Thymus (tissue), 11 donors: Measurements from ENCODE around the gene SIGLEC6. TPM values are rescaled to one million over a fixed set of nuclear protein-coding genes. Genes with fewer than 3 reads are reported as not detected.

Source experiments
- DNase-seq, 9 donors: peaks; one replicate each; pipeline ENCODE4 v3.0.0-alpha.2; 2013; ENCODE audit warnings: low spot score in 9 of 9, low read depth in 6 of 9, missing footprints in 1 of 9
- H3K27ac ChIP-seq, 2 donors: one replicate each; pipeline ENCODE4 v1.5.1; 2013; ENCODE audit warnings: control low read depth in 1 of 2, low read depth in 1 of 2, low read length in 1 of 2, mild to moderate bottlenecking in 1 of 2, moderate library complexity in 1 of 2
- H3K27me3 ChIP-seq, 2 donors: one replicate each; pipeline ENCODE4 v1.5.1; 2013; ENCODE audit warnings: low read length in 1 of 2; ENCODE audit not compliant: control insufficient read depth in 2 of 2, insufficient read depth in 1 of 2
- H3K36me3 ChIP-seq, 2 donors: one replicate each; pipeline ENCODE4 v1.5.1; 2013; ENCODE audit warnings: low read length in 1 of 2, mild to moderate bottlenecking in 1 of 2, moderate library complexity in 1 of 2; ENCODE audit not compliant: control insufficient read depth in 2 of 2, insufficient read depth in 2 of 2
- H3K4me1 ChIP-seq, 2 donors: one replicate each; pipeline ENCODE4 v1.5.1; 2013; ENCODE audit warnings: low read length in 2 of 2; ENCODE audit not compliant: control insufficient read depth in 2 of 2, insufficient read depth in 2 of 2
- H3K4me3 ChIP-seq, 2 donors: one replicate each; pipeline ENCODE4 v1.5.1; 2013; ENCODE audit warnings: low read length in 2 of 2, control low read depth in 1 of 2, mild to moderate bottlenecking in 1 of 2
- H3K9me3 ChIP-seq, 2 donors: one replicate each; pipeline ENCODE4 v1.5.1; 2013; ENCODE audit warnings: low read length in 1 of 2, mild to moderate bottlenecking in 1 of 2; ENCODE audit not compliant: control insufficient read depth in 2 of 2, insufficient read depth in 1 of 2
- WGBS: extraction: QIAGEN DNeasy Blood & Tissue Kit; methylation state at CpG from one replicate; pipeline ENCODE4 v1.1.7; 2013; 5-methylcytosine and 5-hydroxymethylcytosine counted together
- polyA plus RNA-seq: library from polyadenylated mRNA; stranded (reverse); fragments of 200-250 nt; gene quantifications from one replicate; pipeline ENCODE4 v1.2.3, GENCODE V29; 2013
- total RNA-seq: library from RNA; stranded (reverse); fragments of 120-200 nt; gene quantifications from one replicate; pipeline ENCODE4 v1.2.4, GENCODE V29; 2013
- donor health status: healthy.

SIGLEC6 gene
- total and polyA plus RNA-seq, 2 donors, result 0.27 to 0.28 TPM

GRCh38 chr19:51567583-51567982 is 36.1 kb upstream of the SIGLEC6 start:
- H3K4me1 ChIP-seq, result peaks cover 10% of the 10 kb centered on the region in 2 donors
- no peak overlapping the region for H3K27ac ChIP-seq
- no peaks in the 10 kb centered on the region for H3K36me3 ChIP-seq
- H3K27me3 ChIP-seq, result peaks cover 3 to 7% of the 10 kb centered on the region in 2 donors
- no peak for DNase-seq
- no peaks in the 10 kb centered on the region for H3K9me3 ChIP-seq
- no peak overlapping the region for H3K4me3 ChIP-seq
- 95% methylated on average over 4 of the region's 4 CpGs for WGBS

DNA sequence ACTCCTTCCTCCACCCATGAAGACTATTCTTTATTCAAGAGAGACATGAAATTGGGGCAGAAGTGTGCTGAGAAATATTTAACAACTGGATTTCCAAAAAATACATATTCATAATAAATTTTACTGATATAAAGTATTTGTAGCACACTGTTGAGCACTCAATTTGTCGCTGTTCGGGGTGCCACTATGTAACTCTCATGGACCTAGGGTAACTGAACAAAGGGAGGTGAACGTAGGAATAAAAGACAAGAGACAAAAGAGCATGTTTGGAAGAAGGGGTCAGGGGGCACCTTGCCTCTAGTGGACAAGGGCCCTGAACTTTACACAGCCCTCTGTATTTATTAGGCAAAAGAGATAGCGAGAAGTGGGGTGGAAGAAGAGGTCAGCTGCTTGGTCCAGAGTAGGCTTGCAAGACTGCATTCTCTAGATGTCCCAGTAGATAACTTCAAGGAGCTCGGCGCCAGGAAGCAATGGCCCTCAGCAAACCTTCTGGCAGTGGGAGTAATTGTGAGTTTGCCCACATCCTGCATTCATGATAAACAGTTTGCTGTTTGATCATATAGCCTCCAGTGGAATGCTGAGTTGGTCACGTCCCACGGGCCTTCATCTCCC is 35.1 kb upstream of the SIGLEC6 start:
- DNase-seq, result no peak
- peaks cover 3 to 7% of the 10 kb centered on the region in 2 donors for H3K27me3 ChIP-seq
- no peaks in the 10 kb centered on the region for H3K9me3 ChIP-seq
- H3K36me3 ChIP-seq, result no peaks in the 10 kb centered on the region
- WGBS, result 73% methylated on average over 8 of the region's 8 CpGs
- H3K4me3 ChIP-seq, result no peak overlapping the region
- no peak overlapping the region for H3K27ac ChIP-seq
- peaks cover 1 to 4% of the 10 kb centered on the region in 2 donors for H3K4me1 ChIP-seq

DNA sequence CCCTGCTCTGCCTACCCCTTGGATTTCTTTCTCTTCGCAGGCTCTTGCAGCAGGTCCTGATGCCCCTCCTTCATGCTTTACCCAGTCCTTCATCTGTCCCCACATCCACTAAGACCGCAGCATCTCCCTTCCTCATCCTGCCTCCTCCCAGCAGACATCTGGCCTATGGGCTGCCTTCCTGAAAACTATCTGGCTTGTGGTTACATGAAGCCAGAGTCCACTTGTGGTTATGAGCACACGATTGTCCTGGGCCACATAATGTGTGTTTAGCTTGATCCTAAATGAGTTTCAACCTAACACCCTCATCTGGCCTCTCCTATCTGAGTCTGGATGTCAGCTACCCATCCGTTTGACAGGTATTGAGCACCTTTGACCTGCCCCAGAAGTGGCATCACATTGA is 34.1 kb upstream of the SIGLEC6 start:
- no peak for DNase-seq
- H3K9me3 ChIP-seq, result no peaks in the 10 kb centered on the region
- H3K4me3 ChIP-seq, result no peak overlapping the region
- peaks cover 3 to 7% of the 10 kb centered on the region in 2 donors for H3K27me3 ChIP-seq
- H3K4me1 ChIP-seq, result peaks cover 0 to 1% of the 10 kb centered on the region in 2 donors
- H3K27ac ChIP-seq, result no peak overlapping the region
- H3K36me3 ChIP-seq, result no peaks in the 10 kb centered on the region
- WGBS, result 49% methylated on average over 4 of the region's 4 CpGs

- Histone ChIP-seq H3K27ac (no peak overlapping the region), H3K4me3 (no peak overlapping the region), H3K9me3 (no peaks in the 10 kb centered on the region), H3K36me3 (no peaks in the 10 kb centered on the region), H3K27me3 (peaks cover 3 to 9% of the 10 kb centered on the region in 2 donors), H3K4me1 (no peaks in the 10 kb centered on the region)
- 12% methylated on average over 6 of the region's 6 CpGs for WGBS
- DNase-seq, result peak in 1 of 9 donors; percentile 16
These were observed 33.3 kb upstream of the SIGLEC6 start for GRCh38 chr19:51564791-51565190.

DNA sequence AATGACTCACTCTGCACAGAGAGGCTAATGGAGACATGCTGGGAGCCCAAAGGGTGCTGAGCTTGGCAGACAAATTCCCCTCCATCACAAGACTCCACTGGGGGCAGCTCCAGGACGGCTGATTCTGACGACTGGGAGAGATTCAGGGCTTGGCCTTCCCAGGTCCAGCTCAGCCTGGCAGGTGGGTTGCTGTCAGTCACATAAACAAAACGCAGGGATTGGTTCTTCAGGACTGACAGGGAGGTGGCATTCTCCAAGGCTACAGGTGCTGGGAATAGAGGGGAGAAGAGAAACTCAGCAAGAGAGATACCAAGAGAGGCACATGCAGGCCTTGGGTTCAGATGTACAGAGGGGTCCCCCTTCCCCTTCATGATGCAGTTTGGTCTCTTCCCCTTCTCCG is 28.9 kb upstream of the SIGLEC6 start:
- Histone ChIP-seq H3K27ac (no peak overlapping the region), H3K9me3 (no peaks in the 10 kb centered on the region), H3K4me1 (no peaks in the 10 kb centered on the region), H3K4me3 (no peak overlapping the region), H3K27me3 (peaks cover 0 to 9% of the 10 kb centered on the region in 2 donors), H3K36me3 (no peaks in the 10 kb centered on the region)
- WGBS, result 30% methylated on average over 4 of the region's 4 CpGs
- DNase-seq, result no peak

DNA sequence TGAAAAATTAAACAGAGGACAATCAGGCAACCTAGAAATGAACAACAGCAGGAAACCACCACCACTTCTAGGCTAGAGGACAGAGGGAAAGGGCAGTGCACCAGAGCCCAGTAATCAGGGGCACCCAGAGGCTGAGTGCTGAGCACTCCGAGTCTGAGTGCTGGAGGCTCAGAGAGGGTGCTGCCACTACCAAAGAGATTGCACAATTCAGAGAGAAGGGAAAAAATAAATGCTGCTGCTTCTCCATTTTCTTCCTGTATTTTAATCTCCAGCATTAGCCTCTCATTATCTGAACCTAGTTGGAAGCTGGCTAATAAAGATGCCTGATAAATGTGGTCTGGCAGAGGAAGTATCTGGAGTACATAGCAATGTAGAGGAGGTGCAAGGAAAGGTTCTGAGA is 27.8 kb upstream of the SIGLEC6 start:
- no peaks in the 10 kb centered on the region for H3K4me1 ChIP-seq
- H3K4me3 ChIP-seq, result no peak overlapping the region
- 79% methylated on average over 1 of the region's 1 CpG for WGBS
- H3K36me3 ChIP-seq, result no peaks in the 10 kb centered on the region
- no peak overlapping the region for H3K27ac ChIP-seq
- no peaks in the 10 kb centered on the region for H3K9me3 ChIP-seq
- peaks cover 0 to 4% of the 10 kb centered on the region in 2 donors for H3K27me3 ChIP-seq
- DNase-seq, result no peak

DNA sequence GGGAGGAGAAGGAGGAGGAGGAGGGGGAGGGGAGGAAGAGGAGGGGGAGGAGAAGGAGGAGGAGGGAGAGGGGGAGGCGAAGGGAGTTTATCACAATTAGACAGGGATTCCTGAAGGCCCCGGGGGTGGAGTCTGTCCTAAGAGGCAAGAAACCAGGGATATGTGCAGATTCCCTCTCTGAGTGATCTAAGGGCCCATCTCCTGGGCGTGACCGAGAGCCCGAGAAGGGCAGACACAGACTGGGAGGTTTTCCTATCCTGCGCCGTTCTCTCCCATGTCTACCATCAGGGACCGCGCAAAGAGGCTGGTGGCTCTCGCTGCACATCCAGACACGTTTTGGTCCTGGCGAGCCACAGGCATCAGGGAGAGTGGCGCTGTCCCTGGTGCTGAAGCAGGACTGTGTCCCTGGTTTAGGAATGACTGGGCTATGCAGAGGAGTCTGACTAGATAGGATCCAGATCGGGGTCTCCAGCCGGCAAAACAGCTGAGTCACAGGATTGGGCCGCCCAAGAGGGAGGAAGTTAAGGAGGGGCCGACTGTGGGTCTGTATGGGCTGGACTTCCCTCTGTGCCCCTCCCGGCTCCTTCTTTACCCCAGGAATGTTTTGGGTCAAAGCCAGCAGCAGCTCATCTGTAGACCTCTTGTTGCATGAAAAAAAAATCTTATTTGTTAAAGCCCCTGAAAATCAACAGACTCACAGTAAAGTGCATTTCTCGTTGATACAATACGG is 21.7 kb upstream of the SIGLEC6 start:
- peaks cover 0 to 5% of the 10 kb centered on the region in 2 donors for H3K27me3 ChIP-seq
- no peaks in the 10 kb centered on the region for H3K4me1 ChIP-seq
- no peak overlapping the region for H3K27ac ChIP-seq
- no peaks in the 10 kb centered on the region for H3K9me3 ChIP-seq
- H3K4me3 ChIP-seq, result no peak overlapping the region
- no peaks in the 10 kb centered on the region for H3K36me3 ChIP-seq
- 13% methylated on average over 20 of the region's 20 CpGs for WGBS
- peak in 5 of 9 donors; percentile 18 to 54 (median 28) for DNase-seq

- peaks cover 0 to 2% of the 10 kb centered on the region in 2 donors for H3K4me1 ChIP-seq
These were observed 21.1 kb upstream of the SIGLEC6 start for GRCh38 chr19:51552608-51552995.

GRCh38 chr19:51551673-51552432 is 20.4 kb upstream of the SIGLEC6 start:
- Histone ChIP-seq H3K4me1 (peaks cover 0 to 8% of the 10 kb centered on the region in 2 donors), H3K27ac (no peak overlapping the region), H3K27me3 (peaks cover 3 to 8% of the 10 kb centered on the region in 2 donors), H3K4me3 (no peak overlapping the region), H3K9me3 (no peaks in the 10 kb centered on the region), H3K36me3 (no peaks in the 10 kb centered on the region)
- 38% methylated on average over 3 of the region's 3 CpGs for WGBS
- no peak for DNase-seq

More at GRCh38 chr19:51552608-51552995, 21.1 kb upstream of the SIGLEC6 start:
- Histone ChIP-seq H3K4me3 (no peak overlapping the region), H3K9me3 (no peaks in the 10 kb centered on the region), H3K27me3 (peaks cover 0 to 5% of the 10 kb centered on the region in 2 donors), H3K27ac (no peak overlapping the region), H3K36me3 (no peaks in the 10 kb centered on the region)
- 20% methylated on average over 1 of the region's 1 CpG for WGBS
- no peak for DNase-seq
